Measurements from ENCODE around the gene OPCML.

The OPCML gene

DNA sequence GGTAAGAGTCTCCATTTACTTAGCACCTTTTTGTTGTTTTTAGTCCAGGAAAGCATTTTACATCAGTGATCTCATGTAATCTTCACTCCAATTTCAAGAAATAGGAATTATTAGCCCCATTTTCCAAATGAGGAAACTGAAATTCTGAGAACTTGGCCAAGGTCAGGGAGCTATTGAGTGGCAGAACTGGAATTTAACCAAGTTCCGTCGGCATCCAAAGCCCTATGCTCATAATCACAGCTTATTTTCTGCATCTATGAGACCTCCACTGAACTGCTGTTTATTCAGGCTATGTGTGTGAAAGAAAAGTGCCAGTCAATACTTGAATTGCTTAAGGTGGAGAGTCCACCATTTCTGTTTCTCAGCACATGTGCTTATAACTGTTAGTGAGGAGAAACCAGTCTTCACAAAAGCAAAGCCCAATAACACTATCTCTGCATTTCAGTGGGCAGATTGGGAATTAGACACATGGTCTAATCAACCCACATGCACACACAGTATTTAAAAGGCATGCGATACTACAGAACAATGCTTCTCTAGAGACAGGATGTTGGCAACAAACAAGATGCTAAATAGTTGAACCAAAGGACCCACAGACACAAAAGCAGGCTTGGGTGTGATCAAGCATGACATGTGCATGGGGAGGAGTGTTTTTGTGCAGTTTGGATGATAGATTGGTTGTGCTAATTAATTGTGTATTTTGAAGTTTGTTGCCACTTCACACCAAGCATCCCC lies 780.6 kb downstream of the OPCML start:
- Histone ChIP-seq H3K27ac (replicated peaks) (no peak overlapping the region), H3K27me3 (ENCODE audit: insufficient read depth, poor library complexity, severe bottlenecking) (no peaks in the 10 kb centered on the region), H3K4me3 (replicated peaks; ENCODE audit: insufficient read depth, low read length) (no peak overlapping the region)
- no peak for DNase-seq (ENCODE audit: low read depth in 1 of 2, low spot score in 1 of 2)
- TF ChIP-seq GABPA (IDR thresholded peaks at IDR 0.05; ENCODE audit: low read depth), result no peak

DNA sequence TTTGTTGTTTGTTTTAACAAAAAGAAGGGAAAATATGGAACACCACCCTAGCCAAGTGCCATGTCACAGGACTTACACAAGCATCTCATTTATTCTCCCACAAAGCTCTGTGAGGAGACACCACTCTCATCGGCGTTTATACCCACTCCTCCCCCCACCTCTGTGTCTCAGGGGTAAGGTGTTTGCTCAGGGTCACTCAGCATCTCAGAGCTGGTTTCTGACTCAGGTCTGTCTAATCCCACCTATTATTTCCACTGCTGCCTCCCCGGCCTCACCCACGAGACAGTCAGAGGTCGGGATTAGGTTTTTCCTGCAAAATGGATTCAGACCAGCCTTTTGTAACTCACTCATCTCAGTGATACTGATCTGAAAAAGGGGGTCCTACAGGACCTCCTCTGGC lies 786.0 kb downstream of the OPCML start:
- no peak overlapping the region for H3K4me3 ChIP-seq (replicated peaks; ENCODE audit: insufficient read depth, low read length)
- H3K27ac ChIP-seq (replicated peaks), result no peak overlapping the region
- TF ChIP-seq SPI1 (IDR thresholded peaks at IDR 0.05; ENCODE audit: borderline replicate concordance, low read depth), result no peak
- TF ChIP-seq, protein P1, sequence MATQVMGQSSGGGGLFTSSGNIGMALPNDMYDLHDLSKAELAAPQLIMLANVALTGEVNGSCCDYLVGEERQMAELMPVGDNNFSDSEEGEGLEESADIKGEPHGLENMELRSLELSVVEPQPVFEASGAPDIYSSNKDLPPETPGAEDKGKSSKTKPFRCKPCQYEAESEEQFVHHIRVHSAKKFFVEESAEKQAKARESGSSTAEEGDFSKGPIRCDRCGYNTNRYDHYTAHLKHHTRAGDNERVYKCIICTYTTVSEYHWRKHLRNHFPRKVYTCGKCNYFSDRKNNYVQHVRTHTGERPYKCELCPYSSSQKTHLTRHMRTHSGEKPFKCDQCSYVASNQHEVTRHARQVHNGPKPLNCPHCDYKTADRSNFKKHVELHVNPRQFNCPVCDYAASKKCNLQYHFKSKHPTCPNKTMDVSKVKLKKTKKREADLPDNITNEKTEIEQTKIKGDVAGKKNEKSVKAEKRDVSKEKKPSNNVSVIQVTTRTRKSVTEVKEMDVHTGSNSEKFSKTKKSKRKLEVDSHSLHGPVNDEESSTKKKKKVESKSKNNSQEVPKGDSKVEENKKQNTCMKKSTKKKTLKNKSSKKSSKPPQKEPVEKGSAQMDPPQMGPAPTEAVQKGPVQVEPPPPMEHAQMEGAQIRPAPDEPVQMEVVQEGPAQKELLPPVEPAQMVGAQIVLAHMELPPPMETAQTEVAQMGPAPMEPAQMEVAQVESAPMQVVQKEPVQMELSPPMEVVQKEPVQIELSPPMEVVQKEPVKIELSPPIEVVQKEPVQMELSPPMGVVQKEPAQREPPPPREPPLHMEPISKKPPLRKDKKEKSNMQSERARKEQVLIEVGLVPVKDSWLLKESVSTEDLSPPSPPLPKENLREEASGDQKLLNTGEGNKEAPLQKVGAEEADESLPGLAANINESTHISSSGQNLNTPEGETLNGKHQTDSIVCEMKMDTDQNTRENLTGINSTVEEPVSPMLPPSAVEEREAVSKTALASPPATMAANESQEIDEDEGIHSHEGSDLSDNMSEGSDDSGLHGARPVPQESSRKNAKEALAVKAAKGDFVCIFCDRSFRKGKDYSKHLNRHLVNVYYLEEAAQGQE (IDR thresholded peaks at IDR 0.05; ENCODE audit: insufficient replicate concordance, low read depth), result no peak
- TF ChIP-seq POLR2AphosphoS5 (IDR thresholded peaks at IDR 0.05; ENCODE audit: low read depth), result no peak
- TF ChIP-seq GABPA (IDR thresholded peaks at IDR 0.05; ENCODE audit: low read depth), result no peak
- TF ChIP-seq, protein P2, sequence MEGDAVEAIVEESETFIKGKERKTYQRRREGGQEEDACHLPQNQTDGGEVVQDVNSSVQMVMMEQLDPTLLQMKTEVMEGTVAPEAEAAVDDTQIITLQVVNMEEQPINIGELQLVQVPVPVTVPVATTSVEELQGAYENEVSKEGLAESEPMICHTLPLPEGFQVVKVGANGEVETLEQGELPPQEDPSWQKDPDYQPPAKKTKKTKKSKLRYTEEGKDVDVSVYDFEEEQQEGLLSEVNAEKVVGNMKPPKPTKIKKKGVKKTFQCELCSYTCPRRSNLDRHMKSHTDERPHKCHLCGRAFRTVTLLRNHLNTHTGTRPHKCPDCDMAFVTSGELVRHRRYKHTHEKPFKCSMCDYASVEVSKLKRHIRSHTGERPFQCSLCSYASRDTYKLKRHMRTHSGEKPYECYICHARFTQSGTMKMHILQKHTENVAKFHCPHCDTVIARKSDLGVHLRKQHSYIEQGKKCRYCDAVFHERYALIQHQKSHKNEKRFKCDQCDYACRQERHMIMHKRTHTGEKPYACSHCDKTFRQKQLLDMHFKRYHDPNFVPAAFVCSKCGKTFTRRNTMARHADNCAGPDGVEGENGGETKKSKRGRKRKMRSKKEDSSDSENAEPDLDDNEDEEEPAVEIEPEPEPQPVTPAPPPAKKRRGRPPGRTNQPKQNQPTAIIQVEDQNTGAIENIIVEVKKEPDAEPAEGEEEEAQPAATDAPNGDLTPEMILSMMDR (IDR thresholded peaks at IDR 0.05; ENCODE audit: insufficient read depth, low read length), result no peak
- H3K27me3 ChIP-seq (ENCODE audit: insufficient read depth, poor library complexity, severe bottlenecking), result no peaks in the 10 kb centered on the region
- DNase-seq (ENCODE audit: low read depth in 1 of 2, low spot score in 1 of 2), result no peak

DNA sequence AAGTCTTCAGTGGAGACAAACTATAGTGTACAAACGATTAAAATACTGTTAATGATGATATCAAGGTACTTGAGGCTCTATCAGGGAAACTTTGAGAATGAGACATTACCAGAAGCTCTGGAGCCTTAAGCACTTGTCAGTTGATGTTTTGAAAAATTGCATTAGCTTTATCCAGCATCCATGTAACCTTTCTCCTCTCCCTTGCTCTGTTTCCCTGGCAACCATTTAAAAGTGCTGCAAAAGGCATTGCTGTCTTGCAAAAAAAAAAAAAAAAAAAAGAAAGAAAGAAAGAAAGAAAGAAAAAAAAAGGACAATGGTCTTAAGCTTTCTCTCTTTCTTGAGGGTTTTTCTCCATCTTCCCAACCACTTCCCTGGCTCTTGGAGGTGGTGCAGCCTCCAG lies 787.0 kb downstream of the OPCML start:
- Histone ChIP-seq H3K4me3 (replicated peaks; ENCODE audit: insufficient read depth, low read length) (no peak overlapping the region), H3K27ac (replicated peaks) (no peak overlapping the region), H3K27me3 (ENCODE audit: insufficient read depth, poor library complexity, severe bottlenecking) (no peaks in the 10 kb centered on the region)
- TF ChIP-seq GABPA (IDR thresholded peaks at IDR 0.05; ENCODE audit: low read depth), result no peak
- TF ChIP-seq, protein P2 (IDR thresholded peaks at IDR 0.05; ENCODE audit: insufficient read depth, low read length), result no peak
- no peak for TF ChIP-seq POLR2AphosphoS5 (IDR thresholded peaks at IDR 0.05; ENCODE audit: low read depth)
- TF ChIP-seq, protein P1 (IDR thresholded peaks at IDR 0.05; ENCODE audit: insufficient replicate concordance, low read depth), result no peak
- TF ChIP-seq SPI1 (IDR thresholded peaks at IDR 0.05; ENCODE audit: borderline replicate concordance, low read depth), result no peak
- no peak for DNase-seq (ENCODE audit: low read depth in 1 of 2, low spot score in 1 of 2)

DNA sequence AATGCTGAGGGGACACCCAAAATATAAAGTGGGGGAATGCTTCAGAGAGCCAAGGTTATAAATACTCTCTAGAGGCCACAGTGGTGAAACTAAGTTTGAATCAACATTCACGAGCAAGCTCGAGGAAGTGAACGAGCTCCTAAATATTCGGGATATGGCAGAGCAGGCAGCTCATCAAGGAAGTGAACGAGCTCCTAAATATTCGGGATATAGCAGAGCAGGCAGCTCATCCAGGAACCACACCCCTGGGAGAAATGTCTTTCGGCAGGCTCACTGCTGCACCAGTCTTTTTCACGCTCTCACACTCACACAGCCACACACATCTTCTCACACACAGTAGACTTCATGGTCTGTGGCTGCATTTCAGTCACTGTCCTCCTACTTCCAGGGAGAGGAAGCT lies 787.5 kb downstream of the OPCML start:
- TF ChIP-seq, protein P1 (IDR thresholded peaks at IDR 0.05; ENCODE audit: insufficient replicate concordance, low read depth), result no peak
- DNase-seq (ENCODE audit: low read depth in 1 of 2, low spot score in 1 of 2), result no peak

More for the DNA sequence above, 787.5 kb downstream of the OPCML start:
- Histone ChIP-seq H3K27ac (replicated peaks) (no peak overlapping the region), H3K27me3 (ENCODE audit: insufficient read depth, poor library complexity, severe bottlenecking) (no peaks in the 10 kb centered on the region), H3K4me3 (replicated peaks; ENCODE audit: insufficient read depth, low read length) (no peak overlapping the region)

All from HL-60 (cell line).